ENCODE results near the gene CTBP2.

CTBP2 gene

GRCh38 chr10:124997306-124997705 lies 163.1 kb downstream of the CTBP2 start:
- Histone ChIP-seq H3K36me3 (ENCODE audit: low read length) (no peaks in the 10 kb centered on the region), H3K4me3 (ENCODE audit: insufficient read depth, low read length, poor library complexity, severe bottlenecking) (no peak overlapping the region), H3K9me2 (replicated peaks; ENCODE audit: insufficient read depth, low read length) (no peaks in the 10 kb centered on the region), H3K9me3 (ENCODE audit: insufficient read depth, low read length) (no peaks in the 10 kb centered on the region), H3K27ac (ENCODE audit: low read depth, low read length) (no peak overlapping the region), H3K9ac (ENCODE audit: low read length) (no peak overlapping the region), H3F3A (ENCODE audit: insufficient read depth) (no peaks in the 10 kb centered on the region), H2AFZ (ENCODE audit: low read depth, low read length, severe bottlenecking) (no peak overlapping the region), H4K20me1 (ENCODE audit: low read depth, low read length) (no peaks in the 10 kb centered on the region), H3K79me2 (ENCODE audit: insufficient read depth, low read length) (no peaks in the 10 kb centered on the region), H3K27me3 (ENCODE audit: low read length) (no peaks in the 10 kb centered on the region), H3K4me2 (ENCODE audit: low read depth, low read length, poor library complexity, severe bottlenecking) (no peak overlapping the region)
- TF ChIP-seq CTCF (IDR thresholded peaks at IDR 0.05; ENCODE audit: insufficient read depth, low read length, poor library complexity, severe bottlenecking) (no peak), EZH2phosphoT487 (conservative IDR thresholded peaks at IDR 0.05; ENCODE audit: low read length) (no peak)

- no peaks in the 10 kb centered on the region for H3K9me2 ChIP-seq (replicated peaks; ENCODE audit: insufficient read depth, low read length)
- no peaks in the 10 kb centered on the region for H3K79me2 ChIP-seq (ENCODE audit: insufficient read depth, low read length)
- no peak overlapping the region for H3K9ac ChIP-seq (ENCODE audit: low read length)
- H3K27ac ChIP-seq (ENCODE audit: low read depth, low read length): no peak overlapping the region
- no peak overlapping the region for H3K4me2 ChIP-seq (ENCODE audit: low read depth, low read length, poor library complexity, severe bottlenecking)
- no peaks in the 10 kb centered on the region for H4K20me1 ChIP-seq (ENCODE audit: low read depth, low read length)
- no peaks in the 10 kb centered on the region for H3F3A ChIP-seq (ENCODE audit: insufficient read depth)
- no peaks in the 10 kb centered on the region for H3K9me3 ChIP-seq (ENCODE audit: insufficient read depth, low read length)
- no peak overlapping the region for H2AFZ ChIP-seq (ENCODE audit: low read depth, low read length, severe bottlenecking)
- no peaks in the 10 kb centered on the region for H3K36me3 ChIP-seq (ENCODE audit: low read length)
- H3K4me3 ChIP-seq (ENCODE audit: insufficient read depth, low read length, poor library complexity, severe bottlenecking): no peak overlapping the region
- TF ChIP-seq CTCF (IDR thresholded peaks at IDR 0.05; ENCODE audit: insufficient read depth, low read length, poor library complexity, severe bottlenecking) (no peak), EZH2phosphoT487 (conservative IDR thresholded peaks at IDR 0.05; ENCODE audit: low read length) (no peak)
- H3K27me3 ChIP-seq (ENCODE audit: low read length): no peaks in the 10 kb centered on the region
Measured at GRCh38 chr10:124996854-124997215, 163.5 kb downstream of the CTBP2 start.

- Histone ChIP-seq H3K4me3 (ENCODE audit: insufficient read depth, low read length, poor library complexity, severe bottlenecking) (no peak overlapping the region), H3K36me3 (ENCODE audit: low read length) (no peaks in the 10 kb centered on the region), H4K20me1 (ENCODE audit: low read depth, low read length) (no peaks in the 10 kb centered on the region), H2AFZ (ENCODE audit: low read depth, low read length, severe bottlenecking) (no peak overlapping the region), H3K27me3 (ENCODE audit: low read length) (no peaks in the 10 kb centered on the region), H3K79me2 (ENCODE audit: insufficient read depth, low read length) (no peaks in the 10 kb centered on the region), H3K9me3 (ENCODE audit: insufficient read depth, low read length) (no peaks in the 10 kb centered on the region), H3K9me2 (replicated peaks; ENCODE audit: insufficient read depth, low read length) (no peaks in the 10 kb centered on the region), H3K9ac (ENCODE audit: low read length) (no peak overlapping the region), H3K4me2 (ENCODE audit: low read depth, low read length, poor library complexity, severe bottlenecking) (no peak overlapping the region), H3K27ac (ENCODE audit: low read depth, low read length) (no peak overlapping the region), H3F3A (ENCODE audit: insufficient read depth) (no peaks in the 10 kb centered on the region)
- TF ChIP-seq EZH2phosphoT487 (conservative IDR thresholded peaks at IDR 0.05; ENCODE audit: low read length) (no peak), CTCF (IDR thresholded peaks at IDR 0.05; ENCODE audit: insufficient read depth, low read length, poor library complexity, severe bottlenecking) (no peak)
Measured at GRCh38 chr10:124996127-124996853, 164.1 kb downstream of the CTBP2 start.
